Embryonic facial prominence (tissue), 1 donor: ENCODE measurements around the gene C16orf87.

Experiments used
- DNase-seq: peaks from one replicate; pipeline ENCODE4 v3.0.0-alpha.2; 2016; ENCODE audit errors: extremely low spot score

The C16orf87 gene

DNA sequence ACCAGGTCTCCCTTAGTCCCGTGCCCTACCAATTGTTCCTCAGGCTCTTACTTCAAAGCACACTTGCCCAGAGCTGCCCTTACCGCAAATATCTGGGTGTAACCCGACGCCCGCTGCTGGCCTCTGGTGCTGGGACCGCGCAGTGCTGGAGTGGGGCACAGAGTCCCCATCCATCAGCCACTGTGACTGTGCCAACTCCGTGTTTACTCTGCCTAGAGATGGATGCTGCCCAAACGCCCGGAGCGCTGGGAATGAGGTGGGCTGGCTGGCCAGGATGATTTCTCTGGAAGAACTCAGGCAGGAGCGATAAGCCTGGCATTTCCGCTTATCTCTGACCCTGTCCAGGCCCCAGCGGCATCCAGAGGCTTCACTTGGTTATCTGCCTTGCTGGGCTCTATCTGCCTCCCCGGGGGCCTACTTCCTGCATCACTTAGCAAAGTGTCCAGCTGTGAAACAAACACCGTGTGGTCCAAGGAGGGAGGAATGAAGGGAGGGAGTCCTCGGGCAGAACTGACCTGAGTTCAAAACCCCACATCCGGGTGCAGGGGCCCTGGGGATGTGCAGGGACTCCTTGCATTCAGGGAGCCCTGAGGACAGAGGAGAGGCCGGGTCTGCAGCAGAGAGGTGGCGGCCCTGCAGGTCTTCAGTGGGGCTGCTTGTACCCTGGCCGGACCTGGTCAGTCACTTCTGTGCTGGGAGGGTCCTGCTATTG is 73.5 kb downstream of the C16orf87 start:
- DNase-seq, result no peak

DNA sequence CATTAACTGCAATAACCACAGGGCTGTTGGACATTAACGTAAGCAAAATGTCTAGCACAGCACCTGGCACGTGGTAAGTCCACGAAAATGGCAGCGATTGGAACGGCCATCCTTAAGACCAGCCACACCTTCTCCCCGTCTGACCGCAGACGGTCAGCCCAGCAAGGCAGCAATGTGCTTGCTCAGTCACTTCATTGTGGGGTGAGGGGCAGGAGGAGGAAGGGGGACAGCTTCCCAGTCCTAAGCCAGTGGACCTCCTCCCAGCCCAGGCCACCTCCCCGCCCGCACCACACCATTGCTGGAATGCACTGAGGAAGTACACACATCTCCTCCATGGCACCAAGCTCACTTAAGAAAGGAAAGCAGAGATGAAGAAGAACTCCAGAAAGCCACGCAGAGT is 74.2 kb downstream of the C16orf87 start:
- no peak for DNase-seq

DNA sequence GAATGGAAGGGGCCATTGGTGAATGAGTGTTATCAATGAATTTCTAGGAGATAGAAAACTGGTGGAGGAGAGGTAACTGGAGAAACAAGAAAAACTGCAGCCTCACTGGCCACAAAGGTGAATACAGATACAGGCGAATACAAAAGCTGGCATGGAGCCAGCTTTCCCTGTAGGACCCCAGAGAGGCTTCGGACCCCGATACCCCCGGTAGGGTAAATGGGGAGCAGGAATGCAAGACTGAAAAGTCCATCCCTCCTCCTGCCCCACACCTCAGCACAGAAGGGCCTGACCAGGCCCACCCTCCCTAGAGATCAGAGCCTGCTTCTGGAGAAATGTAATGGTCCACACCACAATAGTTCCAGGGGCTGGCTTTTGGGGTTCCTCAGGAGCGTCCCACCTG is 78.0 kb downstream of the C16orf87 start:
- no peak for DNase-seq

DNA sequence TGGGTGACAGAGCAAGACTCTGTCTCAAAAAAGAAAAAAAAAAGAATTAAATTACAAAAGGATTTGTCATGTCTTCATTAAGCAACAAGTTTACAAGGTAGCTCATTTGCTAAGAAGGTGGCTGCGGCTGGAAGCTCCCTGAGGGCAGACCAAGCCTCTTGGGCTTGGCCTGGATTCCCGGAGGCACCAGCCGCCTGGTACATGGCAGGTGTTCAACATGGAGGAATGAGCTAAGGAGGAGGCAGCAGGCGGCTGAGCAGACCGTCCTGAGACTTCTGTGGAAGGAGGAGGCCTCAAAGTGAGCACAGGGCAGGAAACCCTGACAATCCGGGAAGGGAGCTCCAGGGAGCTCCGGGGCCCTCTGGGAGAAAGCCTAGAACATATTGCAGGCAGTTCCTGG is 79.6 kb downstream of the C16orf87 start:
- DNase-seq, result no peak

DNA sequence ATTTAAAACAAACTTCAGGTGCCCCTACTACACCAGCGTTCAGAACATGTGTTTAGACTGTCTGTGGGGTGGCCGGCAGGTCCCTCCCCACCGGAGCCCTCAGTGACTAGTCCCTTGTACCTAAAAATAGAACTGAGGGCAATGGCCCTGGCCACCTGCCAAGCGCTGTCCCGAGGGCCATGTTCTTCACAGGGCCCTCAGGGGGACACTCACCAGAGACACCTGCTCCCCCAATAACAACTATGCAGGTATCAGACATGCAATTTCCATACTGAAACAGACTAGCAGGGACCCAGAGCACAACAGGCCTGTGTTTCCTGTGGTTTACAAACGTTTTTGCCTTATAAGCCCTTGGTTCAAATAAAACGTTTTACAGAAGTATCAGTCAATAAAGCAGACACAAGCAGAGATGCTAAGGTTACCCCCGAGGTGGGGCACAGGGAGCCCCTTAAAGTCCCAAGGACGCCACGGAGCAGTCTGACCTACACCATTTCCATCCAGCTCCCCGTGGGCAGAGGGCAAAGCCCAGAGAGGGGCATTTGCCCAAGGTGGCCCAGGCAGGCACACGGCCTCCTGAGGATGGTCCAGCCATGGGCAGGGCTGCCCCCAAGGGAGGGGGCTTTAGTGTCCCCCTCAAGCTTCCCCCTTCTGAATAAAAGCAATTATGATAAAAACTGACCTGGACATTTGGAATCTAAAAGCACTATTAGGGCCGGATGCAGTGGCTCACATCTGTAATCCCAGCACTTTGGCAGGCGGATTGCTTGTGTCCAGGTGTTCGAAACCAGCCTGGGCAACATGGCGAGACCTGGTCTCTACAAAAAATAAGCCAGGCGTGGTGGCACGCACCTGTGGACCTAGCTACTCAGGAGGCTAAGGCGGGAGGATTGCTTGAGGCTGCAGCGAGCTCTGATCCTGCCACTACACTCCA is 81.9 kb downstream of the C16orf87 start:
- no peak for DNase-seq

DNA sequence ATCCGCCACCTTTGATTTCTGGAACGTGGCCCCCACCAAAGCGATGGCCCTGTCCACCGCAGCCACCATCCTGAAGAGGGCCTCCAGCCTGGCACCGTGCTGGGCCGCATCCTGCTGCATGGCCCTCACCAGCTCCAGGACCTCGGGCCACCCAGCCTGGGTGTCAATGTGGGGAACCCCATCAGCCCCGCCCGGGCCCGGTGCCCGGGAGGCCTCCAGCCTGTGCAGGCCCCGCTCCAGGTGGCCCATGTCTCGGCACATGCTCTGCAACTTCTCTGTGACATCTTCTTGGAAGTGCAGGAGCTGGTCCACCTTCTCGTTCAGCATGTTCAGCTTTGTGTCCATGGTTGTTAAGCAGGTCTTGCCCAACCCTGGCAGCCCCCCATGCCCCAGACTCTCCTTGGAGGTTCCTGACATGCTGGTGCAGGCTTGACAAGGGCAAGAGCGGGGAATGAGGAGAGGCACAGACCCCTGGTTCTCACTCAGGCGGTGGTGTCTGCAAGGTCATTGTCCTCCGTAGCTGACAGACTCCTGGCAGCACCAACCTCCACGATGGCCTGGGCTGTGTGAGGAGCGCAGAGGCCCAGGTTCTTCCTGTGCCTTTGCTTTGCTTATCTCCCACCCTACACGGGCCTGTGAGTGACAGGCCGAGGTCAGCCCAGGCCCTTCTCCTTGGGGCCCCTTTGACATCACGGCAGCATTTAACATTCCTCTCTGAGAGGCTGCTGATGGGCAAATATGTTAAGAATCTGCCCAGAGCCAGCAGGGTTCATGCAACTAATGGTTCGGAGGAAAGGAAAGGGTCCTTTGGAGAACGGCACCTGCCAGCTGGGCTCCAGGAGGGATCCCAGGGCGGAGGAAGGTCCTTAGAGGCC is 83.0 kb downstream of the C16orf87 start, which contains the start of gene MYLK3:
TSS of gene MYLK3 (minus strand) at position 568 of the 875 bp plus-strand sequence. CDS start at position 417, 151 bp downstream.
- DNase-seq, result no peak

DNA sequence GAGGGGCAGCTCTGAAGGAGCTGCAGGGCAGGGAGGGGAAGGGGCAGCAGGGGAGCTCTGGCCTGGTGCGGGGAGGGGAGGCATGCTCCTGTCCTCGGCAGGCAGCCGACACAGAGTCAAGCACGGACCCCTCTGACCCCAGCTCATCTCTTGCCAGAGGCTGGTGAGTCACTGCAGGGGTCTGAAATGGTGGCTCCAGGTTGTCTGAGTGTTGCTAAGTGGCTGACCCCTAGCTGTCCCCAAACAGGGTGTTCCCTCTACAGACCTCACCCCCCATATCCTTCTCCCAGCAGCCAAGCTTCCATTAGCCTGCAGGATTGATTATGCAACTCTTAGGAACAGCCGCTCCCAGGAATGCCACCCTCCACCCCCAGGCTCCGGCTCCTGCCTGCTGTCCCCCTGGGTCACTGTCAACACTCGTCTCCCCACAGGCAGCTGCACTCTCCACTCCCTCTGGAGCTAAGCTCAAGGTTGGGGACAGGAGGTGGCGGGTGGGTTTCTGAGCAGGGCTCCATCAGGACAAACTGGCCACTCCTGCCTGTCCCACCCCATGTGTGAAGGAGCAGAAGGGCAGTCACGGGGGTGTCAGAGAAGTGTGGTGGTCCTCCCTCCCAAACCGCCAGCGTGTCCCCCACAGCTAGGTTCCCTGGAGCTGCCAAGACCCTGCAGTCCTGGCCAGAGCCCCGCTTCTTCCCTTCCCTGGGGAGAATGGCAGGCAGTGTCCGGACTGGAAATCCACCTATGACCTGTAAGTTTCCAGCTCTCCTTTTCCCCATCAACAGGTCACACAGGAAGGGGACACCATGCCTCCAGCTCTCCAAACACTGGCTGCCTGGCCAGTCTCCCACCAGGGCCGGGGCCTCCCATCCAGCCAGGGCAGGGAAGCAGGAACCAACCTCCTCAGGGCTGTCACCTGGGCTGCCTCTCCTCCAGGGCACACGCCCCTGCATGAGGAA is 83.9 kb downstream of the C16orf87 start:
- DNase-seq, result no peak
